Hippocampal formation (tissue), 2 donors: Measurements from ENCODE around the gene NFIX.
A peak's percentile ranks its signal among the peaks of the same experiment; 100 is the strongest.
"Not testable (repeated sequence)": the region's sequence is repeated elsewhere in the genome, so short reads cannot be mapped to it uniquely, and the experiment has no call there.

Source experiments
- DNase-seq, 2 donors: peaks; one replicate each; lab custom pipeline; 2025; lab: John Stamatoyannopoulos, UW

NFIX gene

GRCh38 chr19:12957389-12957952, 37.8 kb upstream of the NFIX start:
- DNase-seq, result not testable (repeated sequence)

DNA sequence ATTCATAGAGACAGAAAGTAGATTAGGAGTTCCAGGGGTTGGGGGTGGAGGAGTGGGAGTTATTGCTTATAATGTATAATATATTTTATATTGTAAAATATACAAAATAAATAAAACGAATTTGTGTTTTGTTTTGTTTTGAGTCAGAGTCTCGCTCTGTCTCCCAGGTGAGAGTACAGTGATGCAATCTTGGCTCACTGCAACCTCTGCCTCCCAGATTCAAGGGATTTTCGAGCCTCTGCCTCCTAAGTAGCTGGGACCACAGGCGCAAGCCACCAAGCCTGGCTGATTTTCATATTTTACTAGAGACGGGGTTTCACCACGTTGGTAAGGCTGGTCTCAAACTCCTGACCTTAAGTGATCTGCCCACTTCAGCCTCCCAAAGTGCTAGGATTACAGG, 35.8 kb upstream of the NFIX start:
- no peak for DNase-seq

- peak in 1 of 2 donors; percentile 66 for DNase-seq
Observed at GRCh38 chr19:12965017-12965811, 30.1 kb upstream of the NFIX start.

- DNase-seq, result no peak
Observed at GRCh38 chr19:12965812-12966135, 29.5 kb upstream of the NFIX start.

DNA sequence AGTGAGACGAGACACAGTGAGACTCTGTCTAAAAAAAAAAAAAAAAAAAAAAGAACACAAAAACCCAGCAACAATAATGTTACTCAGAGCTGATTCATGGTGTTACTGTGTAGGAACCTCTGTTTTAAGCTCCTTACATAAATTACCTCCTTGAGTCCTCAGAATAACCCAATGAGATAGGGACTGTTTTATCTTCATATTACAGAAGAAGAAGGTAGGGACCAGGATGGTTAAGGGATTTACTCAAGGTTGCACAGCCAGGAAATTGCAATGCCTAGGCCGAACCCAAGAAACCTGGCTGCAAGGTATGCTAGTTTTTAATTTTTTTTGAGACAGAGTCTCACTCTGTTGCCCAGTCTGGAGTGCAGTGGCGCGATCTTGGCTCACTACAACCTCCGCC, 27.4 kb upstream of the NFIX start:
- DNase-seq, result no peak

DNA sequence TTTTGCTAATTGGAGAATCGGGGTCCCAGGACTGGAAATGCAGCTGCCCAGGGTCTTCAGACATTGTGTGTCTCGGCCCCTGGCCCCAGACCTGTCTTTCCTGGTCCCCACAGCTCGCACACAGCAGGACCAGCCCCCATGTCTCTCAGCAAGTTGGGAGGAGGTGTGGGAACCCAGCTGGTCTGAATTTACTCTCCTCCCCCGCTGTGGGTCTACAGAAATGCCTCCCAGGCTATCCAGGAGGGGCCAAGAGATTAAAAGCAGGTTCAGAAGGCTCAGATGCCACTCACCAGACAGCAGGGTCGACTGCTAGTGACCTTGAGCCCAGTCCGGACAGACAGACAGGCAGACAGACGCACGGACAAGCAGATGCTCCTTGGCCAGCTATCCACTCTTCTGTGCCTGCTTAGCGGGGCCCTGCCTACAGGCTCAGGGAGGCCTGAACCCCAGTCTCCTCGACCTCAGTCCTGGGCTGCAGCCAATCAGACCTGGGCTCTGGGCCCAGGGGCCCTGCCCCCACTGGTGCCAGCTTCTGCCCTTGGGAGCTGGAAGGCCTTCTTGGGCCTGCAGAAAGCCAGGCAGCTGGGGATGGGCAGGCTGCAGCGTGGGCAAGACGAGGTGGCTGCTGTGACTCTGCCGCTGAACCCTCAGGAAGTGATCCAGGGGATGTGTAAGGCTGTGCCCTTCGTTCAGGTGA, 25.8 kb upstream of the NFIX start, which contains the start of gene DAND5:
TSS of gene DAND5 (plus strand) at position 285 of the 697 bp plus-strand sequence. CDS start at position 370, 85 bp downstream.
- peak in 1 of 2 donors; percentile 60 for DNase-seq

DNA sequence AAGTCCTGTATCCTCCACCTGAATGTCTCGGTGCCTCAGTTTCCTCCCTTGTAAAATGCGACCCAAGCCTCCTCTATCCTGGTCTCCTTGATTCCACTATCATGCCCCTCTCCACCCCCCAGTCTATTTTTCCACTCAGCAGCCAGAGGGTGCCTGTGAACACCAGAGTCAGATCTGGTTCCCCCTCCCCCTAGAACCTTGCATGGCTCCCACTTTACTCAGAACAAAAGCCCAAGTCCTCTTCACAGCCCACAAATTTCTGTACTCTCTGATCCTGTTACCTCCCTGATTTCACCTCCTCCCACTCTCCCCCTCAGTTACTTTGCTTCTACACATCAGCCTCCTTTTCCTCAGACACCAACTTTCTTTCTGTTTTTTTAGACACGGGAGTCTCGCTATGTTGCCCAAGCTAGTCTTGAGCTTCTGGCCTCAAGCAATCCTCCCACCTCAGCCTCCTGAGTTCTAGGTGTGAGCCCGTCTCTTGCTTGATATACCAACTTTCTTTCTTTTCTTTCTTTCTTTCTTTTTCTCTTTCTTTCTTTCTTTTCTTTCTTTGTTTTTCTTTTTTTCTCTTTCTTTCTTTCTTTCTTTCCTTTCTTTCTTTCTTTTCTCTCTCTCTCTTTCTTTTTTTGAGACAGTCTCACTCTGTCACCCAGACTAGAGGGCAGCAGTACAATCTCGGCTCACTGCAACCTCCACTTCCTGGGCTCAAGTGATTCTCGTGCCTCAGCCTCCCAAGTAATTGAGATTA, 25.0 kb upstream of the NFIX start:
- DNase-seq, result no peak

- no peak for DNase-seq
Observed at GRCh38 chr19:12973236-12973635, 22.0 kb upstream of the NFIX start.

GRCh38 chr19:12974301-12975220, 20.7 kb upstream of the NFIX start:
- no peak for DNase-seq

GRCh38 chr19:12975221-12975741, 20.0 kb upstream of the NFIX start:
- no peak for DNase-seq

DNA sequence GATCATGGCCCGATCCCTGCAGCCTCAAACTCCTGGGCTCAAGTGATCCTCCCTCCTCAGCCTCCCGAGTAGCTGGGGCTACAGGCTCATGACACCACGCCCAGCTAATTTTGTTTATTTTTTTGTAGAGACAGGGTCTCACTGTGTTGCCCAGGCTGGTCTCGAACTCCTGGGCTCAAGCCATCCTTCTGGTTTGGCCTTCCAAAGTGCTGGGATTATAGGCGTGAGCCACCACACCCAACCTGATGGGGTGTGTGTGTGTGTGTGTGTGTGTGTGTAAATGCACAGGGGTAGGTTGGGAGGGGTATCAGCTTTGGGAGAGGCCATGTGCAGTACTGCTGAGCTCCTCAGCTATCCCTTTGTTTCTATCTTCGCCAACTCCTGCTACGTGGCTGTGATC, 19.2 kb upstream of the NFIX start:
- DNase-seq, result not testable (repeated sequence)

DNA sequence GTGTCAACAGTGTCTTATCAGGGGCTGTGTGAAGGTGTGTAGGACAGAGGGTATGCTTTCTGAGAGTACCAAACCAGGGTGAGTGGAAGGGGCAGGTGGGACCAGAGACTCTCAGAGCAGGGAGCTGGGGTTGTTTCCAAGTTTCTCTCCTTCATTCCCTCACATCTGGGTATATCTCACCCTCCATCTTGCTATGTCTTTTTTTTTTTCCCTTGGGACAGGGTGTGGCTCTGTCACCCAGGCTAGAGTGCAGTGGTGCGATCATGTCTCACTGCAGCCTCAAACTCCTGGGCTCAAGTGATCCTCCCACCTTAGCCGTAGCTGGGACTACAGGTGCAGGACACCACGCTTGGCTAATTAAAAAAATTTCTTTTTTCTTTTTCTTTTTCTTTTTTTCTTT, 15.3 kb upstream of the NFIX start:
- DNase-seq, result no peak

DNA sequence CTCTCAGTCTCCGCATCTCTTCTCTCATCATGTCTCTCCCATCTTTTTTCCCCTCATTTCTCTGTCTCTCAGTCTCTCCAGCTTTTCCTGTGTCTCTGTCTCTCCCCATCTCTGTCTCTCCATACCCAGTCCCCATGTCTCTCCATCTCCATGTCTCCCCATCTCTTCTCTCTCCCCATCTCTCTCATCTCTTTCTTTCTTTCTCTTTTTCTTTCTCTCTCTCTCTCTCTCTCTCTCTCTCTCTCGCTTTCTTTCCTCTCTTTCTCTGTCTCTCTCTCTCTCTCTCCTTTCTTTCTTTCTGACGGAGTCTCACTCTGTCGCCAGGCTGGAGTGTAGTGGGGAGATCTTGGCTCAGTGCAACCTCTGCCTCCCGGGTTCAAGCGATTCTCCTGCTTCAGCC, 12.6 kb upstream of the NFIX start:
- no peak for DNase-seq

DNA sequence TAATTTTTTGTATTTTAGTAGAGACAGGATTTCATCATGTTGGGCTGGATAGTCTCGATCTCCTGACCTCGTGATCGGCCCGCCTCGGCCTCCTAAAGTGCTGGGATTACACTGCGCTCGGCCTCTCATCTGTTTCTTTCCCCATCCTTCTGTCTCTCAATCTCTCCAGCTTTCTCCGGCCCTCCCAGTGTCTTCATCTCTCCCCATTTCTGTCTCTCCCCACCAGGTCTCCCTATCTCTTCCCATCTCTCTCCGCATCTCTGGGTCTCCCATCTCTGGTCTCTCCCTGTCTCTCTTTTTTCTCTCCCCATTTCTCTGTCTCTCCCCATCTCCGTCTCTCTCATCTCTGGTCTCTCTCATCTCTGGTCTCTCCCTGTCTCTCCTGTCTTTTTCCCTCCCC, 12.2 kb upstream of the NFIX start:
- DNase-seq, result no peak

GRCh38 chr19:12983542-12984142, 11.6 kb upstream of the NFIX start:
- peak in 1 of 2 donors; percentile 82 for DNase-seq

DNA sequence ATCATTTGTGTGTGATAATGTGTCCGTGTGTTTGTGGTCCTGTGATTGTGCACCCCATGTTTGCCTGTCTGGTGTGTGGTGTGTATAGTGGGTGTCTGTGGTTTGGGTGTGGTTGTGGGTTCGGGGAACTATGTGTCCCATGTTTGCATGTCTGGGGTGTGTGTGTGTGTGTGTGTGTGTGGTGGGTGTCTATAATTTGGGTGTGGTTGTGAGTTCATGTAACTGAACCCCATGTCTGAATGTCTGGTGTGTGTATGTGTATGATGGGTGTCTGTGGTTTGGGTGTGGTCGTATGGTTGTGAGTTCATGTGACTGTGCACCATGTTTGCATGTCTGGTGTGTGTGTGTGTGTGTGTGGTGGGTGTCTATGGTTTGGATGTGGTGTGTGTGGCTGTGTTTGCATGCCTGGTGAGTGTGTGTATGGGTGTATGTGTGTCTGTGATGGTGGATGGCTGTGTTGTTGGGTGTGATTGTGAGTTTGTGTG, 11.1 kb upstream of the NFIX start:
- DNase-seq, result no peak

DNA sequence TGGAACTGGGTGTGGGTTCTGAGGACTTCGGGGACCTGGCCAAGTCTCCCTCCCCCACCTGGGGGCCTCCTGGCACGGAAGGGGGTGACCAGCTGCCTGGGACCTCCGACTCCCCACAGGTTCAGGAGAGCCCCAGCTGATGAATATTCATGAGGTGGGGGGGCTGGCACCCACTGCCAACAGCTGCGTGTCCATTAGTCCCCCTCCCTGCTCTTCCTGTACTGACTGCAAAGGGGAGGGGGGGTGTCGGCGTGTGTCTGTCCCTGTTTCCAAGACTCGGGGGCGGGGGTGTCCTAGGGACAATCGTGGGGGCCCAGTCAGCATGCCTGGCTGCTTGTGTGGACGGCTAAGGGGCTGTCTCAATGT, 10.6 kb upstream of the NFIX start:
- DNase-seq, result no peak

DNA sequence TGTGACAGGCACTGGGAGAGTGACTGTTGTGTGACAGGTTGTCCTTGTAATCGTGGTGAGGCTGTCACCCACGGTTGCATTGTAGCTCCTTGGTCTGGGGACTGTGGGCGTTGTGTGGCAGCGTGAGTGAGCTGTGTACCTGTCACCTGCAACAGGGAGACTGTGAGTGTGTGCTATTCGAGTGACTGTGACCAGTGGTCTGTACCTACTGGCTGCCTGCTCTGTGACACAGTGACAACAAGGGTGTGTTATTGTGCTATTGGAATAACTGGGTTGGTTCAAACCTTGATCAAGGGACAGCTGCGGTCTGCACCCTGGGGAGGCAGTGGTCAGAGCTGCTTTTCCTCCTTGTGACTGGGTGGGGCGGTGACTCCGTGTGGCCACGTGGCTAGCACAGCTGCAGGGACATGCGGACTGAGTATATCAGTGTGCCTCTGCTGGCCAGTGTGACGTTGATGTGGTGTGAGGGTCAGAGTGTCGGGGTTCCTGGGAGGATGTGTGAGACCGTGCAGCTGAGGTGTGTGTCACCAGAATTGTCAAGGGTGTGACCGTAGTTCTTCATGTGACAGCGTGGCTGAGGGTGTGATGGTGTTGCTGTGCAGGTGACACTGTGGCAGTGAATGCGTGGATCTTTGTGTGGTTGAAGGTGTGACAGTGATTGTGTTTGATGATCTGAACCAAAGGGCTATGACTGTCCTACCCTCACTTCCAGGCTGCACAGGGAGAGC, 10.1 kb upstream of the NFIX start:
- DNase-seq, result peak in 1 of 2 donors; percentile 85

GRCh38 chr19:12986726-12987125, 8.5 kb upstream of the NFIX start:
- no peak for DNase-seq

DNA sequence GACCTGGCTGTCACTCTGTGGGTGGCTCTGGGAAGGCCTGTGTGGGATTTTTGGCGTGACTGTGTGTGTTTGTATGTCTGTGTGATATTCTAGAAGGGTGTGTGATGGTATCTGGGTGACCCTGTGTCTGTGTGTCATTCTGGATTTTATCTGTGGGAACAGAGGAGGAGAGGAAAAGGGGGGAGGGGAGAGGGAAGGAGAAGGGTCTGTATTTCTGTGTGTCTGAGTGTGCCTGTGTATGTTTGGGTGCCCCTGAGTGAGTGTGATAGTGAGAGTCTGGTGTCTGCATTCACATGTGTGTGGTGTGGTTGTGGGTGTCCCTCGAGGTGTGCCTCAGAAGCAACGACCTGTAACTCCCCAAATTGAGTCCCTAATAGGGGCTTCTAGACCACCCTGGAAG, 8.1 kb upstream of the NFIX start:
- no peak for DNase-seq
